Activated CD8-positive, alpha-beta T cell treated with anti-CD3 and anti-CD28 coated beads for 36 hours (primary cell): Measurements from ENCODE around the gene WBP2NL. TPM values are rescaled to one million over a fixed set of nuclear protein-coding genes. Genes with fewer than 3 reads are reported as not detected.

ENCODE experiments used
- ATAC-seq: fragments of 200-7000 bp; cut with Tn5 transposase; one replicate; pipeline ENCODE4 v1.10.0; 2021; ENCODE audit warnings: mild to moderate bottlenecking, moderate library complexity
- CTCF ChIA-PET: fragments of 350-600 bp; sonication (Branson Sonifier 250); formaldehyde crosslinking; loops from one replicate; lab custom pipeline; 2021; ENCODE audit warnings: antibody characterized with exemption; lab: Charles Lee
- POLR2A ChIA-PET: fragments of 350-600 bp; sonication (Branson Sonifier 250); formaldehyde crosslinking; loops from one replicate; lab custom pipeline; 2021; ENCODE audit warnings: antibody characterized with exemption; lab: Charles Lee
- DNase-seq: peaks from one replicate; pipeline ENCODE4 v3.0.0-alpha.2; 2020
- H3K27ac Mint-ChIP-seq: one replicate; pipeline ENCODE4 v1.8.0; 2021; ENCODE audit warnings: mild to moderate bottlenecking, mixed read lengths
- H3K27me3 Mint-ChIP-seq: one replicate; pipeline ENCODE4 v1.8.0; 2021; ENCODE audit warnings: mixed read lengths
- H3K36me3 Mint-ChIP-seq: one replicate; pipeline ENCODE4 v1.8.0; 2021; ENCODE audit warnings: low read depth, mixed read lengths
- H3K4me1 Mint-ChIP-seq: one replicate; pipeline ENCODE4 v1.8.0; 2021; ENCODE audit warnings: low read depth, mixed read lengths
- H3K4me3 Mint-ChIP-seq: one replicate; pipeline ENCODE4 v1.8.0; 2021; ENCODE audit warnings: mild to moderate bottlenecking, moderate library complexity, mixed read lengths
- H3K9me3 Mint-ChIP-seq: one replicate; pipeline ENCODE4 v1.8.0; 2021; ENCODE audit warnings: mixed read lengths
- CTCF ChIP-seq: fragments of 200-600 bp; IDR thresholded peaks from one replicate; pipeline ENCODE4 v1.8.0; 2022; ENCODE audit warnings: antibody characterized with exemption, mild to moderate bottlenecking
- intact Hi-C: fragments of 100-400 bp; cut with micrococcal nuclease; formaldehyde crosslinking; loops from one replicate; pipeline ENCODE4 v1.10.0; 2022
- total RNA-seq, 2 experiments: library from RNA; stranded (reverse); gene quantifications; one replicate each; pipeline ENCODE4 v1.2.3, GENCODE V29; 2021

The WBP2NL gene
- total RNA-seq, 2 experiments from 2014 or later = 0.43 TPM; not detected in 1

- Mint-ChIP-seq H3K4me3 (no peak overlapping the region), H3K9me3 (no peaks in the 10 kb centered on the region), H3K27me3 (no peaks in the 10 kb centered on the region), H3K27ac (peak overlapping the region; percentile 95), H3K36me3 (peaks cover 10% of the 10 kb centered on the region), H3K4me1 (peaks cover 24% of the 10 kb centered on the region)
- ChIA-PET CTCF (interaction anchor here (1.9 kb wide), 1 partner anchor 367 kb away, joined by 7 read pairs; no protein-coding TSS in a partner anchor), POLR2A (interaction anchor here (0.9 to 9.6 kb wide), 3 partner anchors 12 to 47 kb away, joined by 3 to 118 read pairs (median 3); partner anchors contain the start of gene NDUFA6)
- intact Hi-C loops = loop anchor here (10.0 kb wide), 1 partner anchor 133 kb away; the partner anchor contains the start of gene CENPM
- ATAC-seq (no peak), DNase-seq (no peak)
- TF ChIP-seq CTCF = no peak
Measured at GRCh38 chr22:42077486-42078125, 79.0 kb downstream of the WBP2NL start.

Other genes starting within 250 kb of the WBP2NL start
- gene CCDC134, start 198.1 kb upstream of the WBP2NL start, total RNA-seq = 10 to 100 TPM; 15.2 to 15.9 TPM
- 10 to 100 TPM; 87.1 to 92.9 TPM for gene SREBF2, start 165.7 kb upstream of the WBP2NL start, total RNA-seq
- gene SHISA8, start 83.7 kb upstream of the WBP2NL start, total RNA-seq = 1 to 10 TPM; 2.3 to 2.7 TPM
- gene TNFRSF13C, start 72.0 kb upstream of the WBP2NL start, total RNA-seq = 1 to 10 TPM; 4.0 TPM
- gene CENPM, start 51.6 kb upstream of the WBP2NL start, total RNA-seq = 10 to 100 TPM; 62.5 to 63.1 TPM
- under 1 TPM; 0.20 to 0.36 TPM for gene SEPTIN3, start 29.3 kb upstream of the WBP2NL start, total RNA-seq
- gene NAGA, start 72.0 kb downstream of the WBP2NL start, total RNA-seq = 1 to 10 TPM; 9.3 to 9.4 TPM
- 1 to 10 TPM in 1 of 2 experiments, under 1 TPM in 1; 0.97 to 1.3 TPM for gene PHETA2, start 75.5 kb downstream of the WBP2NL start, total RNA-seq
- gene SMDT1, start 80.9 kb downstream of the WBP2NL start, total RNA-seq = 10 to 100 TPM; 51.7 to 61.2 TPM
- gene NDUFA6, start 92.0 kb downstream of the WBP2NL start, total RNA-seq = 10 to 100 TPM; 92.8 to 93.8 TPM
- 1 to 10 TPM; 1.5 to 2.0 TPM for gene CYP2D6, start 132.0 kb downstream of the WBP2NL start, total RNA-seq